HAP-1 (cell line): ENCODE results near the gene PTPRK.

Experiments
- DNase-seq, 2 experiments: peaks; one replicate each; pipeline ENCODE4 v3.0.0-alpha.2; 2016 to 2020; ENCODE audit warnings: low spot score in 2 of 2
- H3K27me3 ChIP-seq: fragments of 250-450 bp; sonication (Bioruptor Pico); 2 replicates; pipeline ENCODE4 v1.5.1; 2020; ENCODE audit warnings: low read depth, mild to moderate bottlenecking, moderate library complexity
- H3K36me3 ChIP-seq: fragments of 250-450 bp; sonication (Bioruptor Pico); replicated peaks from 2 replicates; pipeline ENCODE4 v1.5.1; 2020; ENCODE audit warnings: mild to moderate bottlenecking
- H3K4me1 ChIP-seq: fragments of 250-450 bp; sonication (Bioruptor Pico); 2 replicates; pipeline ENCODE4 v1.5.1; 2020; ENCODE audit warnings: mild to moderate bottlenecking
- H3K4me3 ChIP-seq: fragments of 250-450 bp; sonication (Bioruptor Pico); 2 replicates; pipeline ENCODE4 v1.5.1; 2020; ENCODE audit warnings: mild to moderate bottlenecking, moderate library complexity
- H3K9me3 ChIP-seq: fragments of 250-450 bp; sonication (Bioruptor Pico); 2 replicates; pipeline ENCODE4 v1.5.1; 2020; ENCODE audit warnings: mild to moderate bottlenecking, moderate library complexity
- in situ Hi-C: fragments of 300-500 bp; cut with MboI; formaldehyde crosslinking; loops from 3 replicates; pipeline ENCODE4 v1.14.3; 2020; ENCODE audit warnings: low sequenced_read_pairs, inconsistent platforms, mixed read lengths

The PTPRK gene

GRCh38 chr6:128508588-128509296, 11.7 kb downstream of the PTPRK start:
- Histone ChIP-seq H3K9me3 (no peaks in the 10 kb centered on the region), H3K4me1 (peaks cover 30% of the 10 kb centered on the region), H3K36me3 (no peaks in the 10 kb centered on the region), H3K4me3 (no peak overlapping the region), H3K27me3 (no peaks in the 10 kb centered on the region)
- in situ Hi-C loops = no loop called here
- no peak for DNase-seq

- Histone ChIP-seq H3K4me3 (no peak overlapping the region), H3K4me1 (peaks cover 30% of the 10 kb centered on the region), H3K27me3 (no peaks in the 10 kb centered on the region), H3K36me3 (no peaks in the 10 kb centered on the region), H3K9me3 (no peaks in the 10 kb centered on the region)
- in situ Hi-C loops = no loop called here
- DNase-seq = peak; percentile 52 to 80
Observed at GRCh38 chr6:128507337-128508310, 12.8 kb downstream of the PTPRK start.

- H3K4me3 ChIP-seq = no peak overlapping the region
- no peaks in the 10 kb centered on the region for H3K9me3 ChIP-seq
- in situ Hi-C loops = no loop called here
- H3K27me3 ChIP-seq = no peaks in the 10 kb centered on the region
- peaks cover 30% of the 10 kb centered on the region for H3K4me1 ChIP-seq
- no peaks in the 10 kb centered on the region for H3K36me3 ChIP-seq
- DNase-seq = no peak
Observed at GRCh38 chr6:128505603-128506002, 14.8 kb downstream of the PTPRK start.

- peaks cover 38% of the 10 kb centered on the region for H3K4me1 ChIP-seq
- H3K27me3 ChIP-seq = no peaks in the 10 kb centered on the region
- in situ Hi-C loops = no loop called here
- H3K9me3 ChIP-seq = no peaks in the 10 kb centered on the region
- H3K4me3 ChIP-seq = no peak overlapping the region
- DNase-seq = no peak
- H3K36me3 ChIP-seq = no peaks in the 10 kb centered on the region
Observed at GRCh38 chr6:128504003-128504654, 16.3 kb downstream of the PTPRK start.

GRCh38 chr6:128500749-128501600, 19.4 kb downstream of the PTPRK start:
- Histone ChIP-seq H3K4me3 (no peak overlapping the region), H3K36me3 (no peaks in the 10 kb centered on the region), H3K9me3 (no peaks in the 10 kb centered on the region), H3K4me1 (peaks cover 28% of the 10 kb centered on the region), H3K27me3 (no peaks in the 10 kb centered on the region)
- DNase-seq = no peak
- in situ Hi-C loops = no loop called here

GRCh38 chr6:128500014-128500413, 20.4 kb downstream of the PTPRK start:
- Histone ChIP-seq H3K4me1 (peaks cover 20% of the 10 kb centered on the region), H3K36me3 (no peaks in the 10 kb centered on the region), H3K9me3 (no peaks in the 10 kb centered on the region), H3K4me3 (no peak overlapping the region), H3K27me3 (no peaks in the 10 kb centered on the region)
- in situ Hi-C loops = no loop called here
- no peak for DNase-seq

GRCh38 chr6:128499079-128499731, 21.2 kb downstream of the PTPRK start:
- in situ Hi-C loops = no loop called here
- DNase-seq = no peak
- no peak overlapping the region for H3K4me3 ChIP-seq
- peaks cover 29% of the 10 kb centered on the region for H3K4me1 ChIP-seq
- H3K36me3 ChIP-seq = no peaks in the 10 kb centered on the region
- no peaks in the 10 kb centered on the region for H3K9me3 ChIP-seq
- H3K27me3 ChIP-seq = no peaks in the 10 kb centered on the region

- no peak for DNase-seq
- Histone ChIP-seq H3K9me3 (no peaks in the 10 kb centered on the region), H3K27me3 (no peaks in the 10 kb centered on the region), H3K4me1 (peaks cover 30% of the 10 kb centered on the region), H3K4me3 (no peak overlapping the region), H3K36me3 (no peaks in the 10 kb centered on the region)
- in situ Hi-C loops = no loop called here
Observed at GRCh38 chr6:128498234-128498633, 22.2 kb downstream of the PTPRK start.

- no peak for DNase-seq
- H3K4me1 ChIP-seq = peaks cover 42% of the 10 kb centered on the region
- no peaks in the 10 kb centered on the region for H3K9me3 ChIP-seq
Observed at GRCh38 chr6:128495536-128496333, 24.7 kb downstream of the PTPRK start.

GRCh38 chr6:128494440-128494839, 26.0 kb downstream of the PTPRK start:
- in situ Hi-C loops = no loop called here

More at GRCh38 chr6:128495536-128496333, 24.7 kb downstream of the PTPRK start:
- in situ Hi-C loops = no loop called here
- H3K36me3 ChIP-seq = no peaks in the 10 kb centered on the region
- no peaks in the 10 kb centered on the region for H3K27me3 ChIP-seq
- no peak overlapping the region for H3K4me3 ChIP-seq

GRCh38 chr6:128493877-128494276, 26.5 kb downstream of the PTPRK start:
- Histone ChIP-seq H3K27me3 (no peaks in the 10 kb centered on the region), H3K4me1 (peaks cover 36% of the 10 kb centered on the region), H3K4me3 (no peak overlapping the region), H3K36me3 (no peaks in the 10 kb centered on the region), H3K9me3 (no peaks in the 10 kb centered on the region)
- in situ Hi-C loops = no loop called here
- DNase-seq = no peak

More at GRCh38 chr6:128494440-128494839, 26.0 kb downstream of the PTPRK start:
- Histone ChIP-seq H3K27me3 (no peaks in the 10 kb centered on the region), H3K9me3 (no peaks in the 10 kb centered on the region), H3K4me1 (peaks cover 42% of the 10 kb centered on the region), H3K36me3 (no peaks in the 10 kb centered on the region), H3K4me3 (no peak overlapping the region)
- DNase-seq = peak; percentile 32 to 42

- no peaks in the 10 kb centered on the region for H3K27me3 ChIP-seq
- in situ Hi-C loops = no loop called here
- H3K9me3 ChIP-seq = no peaks in the 10 kb centered on the region
- no peaks in the 10 kb centered on the region for H3K36me3 ChIP-seq
- H3K4me1 ChIP-seq = peaks cover 27% of the 10 kb centered on the region
- no peak for DNase-seq
- H3K4me3 ChIP-seq = no peak overlapping the region
Observed at GRCh38 chr6:128492386-128492785, 28.0 kb downstream of the PTPRK start.
